ENCODE results near the gene HOXA3. TPM values are rescaled to one million over a fixed set of nuclear protein-coding genes. Genes with fewer than 3 reads are reported as not detected.

The HOXA3 gene
- total and polyA plus RNA-seq, 2 of the 8 experiments (the other 6 are each of a cell fraction or from before 2014, with no cell fraction given): not detected

- POLR2A ChIA-PET (ENCODE audit: partially characterized antibody): interaction anchor here (0.5 to 0.9 kb wide), 2 partner anchors 11 to 287 kb away, joined by 3 read pairs; no protein-coding TSS in a partner anchor
- peak overlapping the region; percentile 29 to 41 for H3K4me2 ChIP-seq (ENCODE audit: insufficient read depth in 1 of 2, low read depth in 2 of 2, low read length in 2 of 2)
Measured at GRCh38 chr7:27187475-27188385, 35.3 kb upstream of the HOXA3 start.

More at GRCh38 chr7:27187475-27188385, 35.3 kb upstream of the HOXA3 start:
- Histone ChIP-seq H4K91ac (replicated peaks; ENCODE audit: insufficient read length, low read length) (no peak overlapping the region), H3K18ac (ENCODE audit: extremely low read depth, low read length) (no peak overlapping the region), H4K5ac (ENCODE audit: insufficient read length, low read depth, low read length) (no peak overlapping the region), H3K36me3 (ENCODE audit: control insufficient read depth in 2 of 4, insufficient read depth in 4 of 4, low read length in 3 of 4) (peaks cover 0 to 12% (median 0%) of the 10 kb centered on the region in 4 experiments; a peak in 1 of 8 replicates), H3K27ac (ENCODE audit: low read depth, low read length) (no peak overlapping the region), H3K56ac (replicated peaks; ENCODE audit: insufficient read length, low read depth, low read length) (no peak overlapping the region), H3K4ac (replicated peaks; ENCODE audit: insufficient read length, low read depth, low read length) (no peak overlapping the region), H2BK120ac (replicated peaks; ENCODE audit: low read depth, low read length) (no peak overlapping the region), H3K14ac (ENCODE audit: insufficient read length) (no peak overlapping the region), H3K4me3 (ENCODE audit: extremely low read depth in 1 of 4, insufficient read depth in 2 of 4, low read depth in 3 of 4, low read length in 4 of 4) (peak overlapping the region in 1 of 4 experiments; percentile 38; a peak in 1 of 8 replicates), H4K20me1 (replicated peaks in 1 of 2; ENCODE audit: control insufficient read depth in 1 of 2, insufficient read depth in 2 of 2, low read length in 2 of 2) (peaks cover 33 to 58% of the 10 kb centered on the region in 2 experiments), H3K79me1 (ENCODE audit: low read depth, low read length) (no peaks in the 10 kb centered on the region), H4K8ac (ENCODE audit: extremely low read depth, insufficient read depth, low read length) (no peak overlapping the region), H2AFZ (ENCODE audit: low read length) (no peak overlapping the region), H3K23me2 (ENCODE audit: low read depth, low read length) (no peaks in the 10 kb centered on the region), H2BK20ac (ENCODE audit: low read length) (no peak overlapping the region), H3K4me1 (replicated peaks in 1 of 4; ENCODE audit: control insufficient read depth in 3 of 4, insufficient read depth in 4 of 4, low read length in 3 of 4) (peaks cover 0 to 27% (median 17%) of the 10 kb centered on the region in 4 experiments; a peak in 6 of 7 replicates), H3K9ac (replicated peaks in 1 of 4; ENCODE audit: extremely low read depth in 1 of 4, low read depth in 3 of 4, low read length in 3 of 4) (no peak overlapping the region), H2AK5ac (ENCODE audit: low read depth, low read length) (no peak overlapping the region), H3K79me2 (ENCODE audit: control insufficient read depth in 1 of 2, insufficient read depth in 2 of 2, low read length in 2 of 2) (no peaks in the 10 kb centered on the region), H3K23ac (ENCODE audit: insufficient read length) (no peak overlapping the region), H2BK15ac (ENCODE audit: low read length) (no peak overlapping the region), H3K9me3 (ENCODE audit: insufficient read depth in 2 of 2, low read depth in 1 of 2, low read length in 1 of 2) (no peaks in the 10 kb centered on the region; a peak in 1 of 4 replicates), H3K27me3 (replicated peaks in 1 of 4; ENCODE audit: control insufficient read depth in 3 of 4, extremely low read depth in 1 of 4, insufficient read depth in 3 of 4, low read length in 3 of 4) (peaks cover 98 to 100% (median 99%) of the 10 kb centered on the region in 4 experiments), H2BK5ac (ENCODE audit: low read depth, low read length) (no peak overlapping the region), H2BK12ac (ENCODE audit: low read depth, low read length) (0 out of 2 replicates have a peak overlapping the region, but pooled peaks have one; percentile 82)
- TF ChIP-seq RNF2 (IDR thresholded peaks at IDR 0.05; ENCODE audit: borderline replicate concordance, low read depth, low read length, missing control alignments, poor library complexity, severe bottlenecking): peak; percentile 91
- peak; percentile 4 for TF ChIP-seq ASH2L (IDR thresholded peaks at IDR 0.05; ENCODE audit: low read length)
- TF ChIP-seq RAD21 (IDR thresholded peaks at IDR 0.05 in 1 of 2, conservative IDR thresholded peaks at IDR 0.05 in 1 of 2; ENCODE audit: low read depth in 2 of 2, low read length in 2 of 2): no peak
- no peak for TF ChIP-seq PHF8 (conservative IDR thresholded peaks at IDR 0.05; ENCODE audit: low read depth, low read length)
- peak; percentile 94 for TF ChIP-seq EZH2 (IDR thresholded peaks at IDR 0.05; ENCODE audit: low read depth, low read length, severe bottlenecking)
- no peak for TF ChIP-seq POU5F1 (IDR thresholded peaks at IDR 0.05; ENCODE audit: low read depth, low read length)
- TF ChIP-seq NANOG (IDR thresholded peaks at IDR 0.05; ENCODE audit: insufficient read depth, low read depth, low read length, poor library complexity, severe bottlenecking): no peak
- TF ChIP-seq SUZ12 (IDR thresholded peaks at IDR 0.05; ENCODE audit: low read length): peak; percentile 92
- CTCF ChIA-PET (ENCODE audit: partially characterized antibody): interaction anchor here (0.8 to 9.1 kb wide), 12 partner anchors 8 to 55 kb away, joined by 3 to 64 read pairs (median 6); partner anchors contain the start of genes EVX1, HOXA5 and HOXA7
- FAIRE-seq (no peak), DNase-seq (ENCODE audit: low read depth in 1 of 2, low spot score in 2 of 2) (peak in 1 of 2 experiments; percentile 64)
- WGBS, 2 experiments (ENCODE audit: extremely low coverage in 1 of 2, insufficient coverage in 1 of 2, insufficient read length in 1 of 2, insufficient replicate concordance in 2 of 2, low coverage in 1 of 2, low lambda C conversion rate in 2 of 2, missing lambda C conversion rate in 1 of 2): 3% methylated on average over 46 of the region's 46 CpGs; no CpG with 5 or more reads in 1 of the 2 experiments
